DOHH2 (cell line): ENCODE results near the gene PF4V1.

Experiments
- CTCF ChIP-seq: fragments of 200-600 bp; sonication (generic); IDR thresholded peaks from one replicate; pipeline ENCODE4 v1.5.1; 2014; ENCODE audit warnings: antibody characterized with exemption, mild to moderate bottlenecking, low read depth, low read length; ENCODE audit not compliant: poor library complexity, severe bottlenecking
- EZH2phosphoT487 ChIP-seq: fragments of 200-600 bp; sonication (generic); IDR thresholded peaks from 2 replicates; pipeline ENCODE4 v1.6.1; 2017; ENCODE audit warnings: borderline replicate concordance, mild to moderate bottlenecking, antibody characterized with exemption, low read length, moderate library complexity, mixed read lengths

- TF ChIP-seq CTCF (no peak), EZH2phosphoT487 (no peak)
These were observed 30.2 kb downstream of the PF4V1 start for GRCh38 chr4:73883306-73883705.
